B cell (primary cell): ENCODE measurements around the gene CD86. TPM values are rescaled to one million over a fixed set of nuclear protein-coding genes. Genes with fewer than 3 reads are reported as not detected.

Experiments
- ATAC-seq: fragments of 200-7000 bp; cut with Tn5 transposase; one replicate; pipeline ENCODE4 v1.10.0; 2021; ENCODE audit warnings: low read depth, mild to moderate bottlenecking, moderate number of reproducible peaks, moderate library complexity
- CTCF ChIA-PET: fragments of 350-600 bp; sonication (Branson Sonifier 250); formaldehyde crosslinking; loops from one replicate; lab custom pipeline; 2021; ENCODE audit warnings: antibody characterized with exemption, inconsistent platforms; lab: Charles Lee
- POLR2A ChIA-PET: fragments of 350-600 bp; sonication (Branson Sonifier 250); formaldehyde crosslinking; loops from one replicate; lab custom pipeline; 2021; ENCODE audit warnings: antibody characterized with exemption; lab: Charles Lee
- DNase-seq: peaks from one replicate; pipeline ENCODE4 v3.0.0; 2013
- H2AFZ ChIP-seq: 2 replicates; pipeline ENCODE4 v1.6.1; 2012; ENCODE audit warnings: mild to moderate bottlenecking, low read depth, low read length; ENCODE audit not compliant: insufficient read depth, poor library complexity, severe bottlenecking
- H3K27ac ChIP-seq, 2 donors: 1 replicate in 1 of 2; 2 replicates in 1 of 2; pipeline ENCODE4 v1.5.1; 2012 to 2013; ENCODE audit warnings: low read length in 2 of 2, mild to moderate bottlenecking in 2 of 2, moderate library complexity in 1 of 2
- H3K27me3 ChIP-seq, 4 experiments: fragments of 200-600 bp in 1 of 4; sonication (generic) in 1 of 4; replicated peaks in 1 of 4; 1 replicate in 2 of 4; 2 replicates in 2 of 4; pipeline versions ENCODE4 v1.6.1 to v1.7.0; 2013 to 2016; ENCODE audit warnings: low read length in 3 of 4, mild to moderate bottlenecking in 2 of 4, mixed read lengths in 1 of 4, moderate library complexity in 1 of 4; ENCODE audit not compliant: insufficient read depth in 4 of 4, control insufficient read depth in 3 of 4; ENCODE audit errors: control extremely low read depth in 1 of 4
- H3K36me3 ChIP-seq, 2 experiments: replicated peaks in 1 of 2; 1 replicate in 1 of 2; 2 replicates in 1 of 2; pipeline versions ENCODE4 v1.6.1 to v1.7.1; 2013; ENCODE audit warnings: low read length in 1 of 2; ENCODE audit not compliant: insufficient read depth in 2 of 2, control insufficient read depth in 1 of 2; ENCODE audit errors: control extremely low read depth in 1 of 2, extremely low read depth in 1 of 2
- H3K4me1 ChIP-seq, 2 donors: fragments of 200-600 bp in 1 of 2; sonication (generic) in 1 of 2; 1 replicate in 1 of 2; 2 replicates in 1 of 2; pipeline versions ENCODE4 v1.5.1 to v1.6.1; 2013 to 2017; ENCODE audit warnings: low read length in 2 of 2; ENCODE audit not compliant: control insufficient read depth in 2 of 2, insufficient read depth in 2 of 2
- H3K4me2 ChIP-seq: replicated peaks from 2 replicates; pipeline ENCODE3; 2012; ENCODE audit warnings: mild to moderate bottlenecking, low read depth, low read length; ENCODE audit not compliant: poor library complexity, severe bottlenecking
- H3K4me3 ChIP-seq, 5 experiments: fragments of 200-600 bp in 1 of 5; sonication (generic) in 1 of 5; 1 replicate in 3 of 5; 2 replicates in 2 of 5; pipeline versions ENCODE4 v1.5.1 to v1.7.0; 2011 to 2016; ENCODE audit warnings: low read length in 4 of 5, mild to moderate bottlenecking in 4 of 5, low read depth in 2 of 5, control low read depth in 1 of 5, moderate library complexity in 1 of 5; ENCODE audit not compliant: insufficient read depth in 1 of 5; ENCODE audit errors: control extremely low read depth in 1 of 5, extremely low read depth in 1 of 5
- H3K79me2 ChIP-seq: fragments of 200-600 bp; sonication (generic); one replicate; pipeline ENCODE4 v1.6.0; 2016; ENCODE audit warnings: low read length; ENCODE audit not compliant: control insufficient read depth, insufficient read depth
- H3K9ac ChIP-seq: fragments of 200-600 bp; sonication (generic); 2 replicates; pipeline ENCODE4 v1.6.1; 2017; ENCODE audit warnings: mild to moderate bottlenecking, low read length, moderate library complexity
- H3K9me3 ChIP-seq, 3 donors: one replicate each; pipeline versions ENCODE4 v1.6.1 to v1.7.1; 2013; ENCODE audit warnings: low read length in 2 of 3; ENCODE audit not compliant: control insufficient read depth in 2 of 3, insufficient read depth in 1 of 3; ENCODE audit errors: control extremely low read depth in 1 of 3
- H4K20me1 ChIP-seq: 2 replicates; pipeline ENCODE4 v1.6.0; 2012; ENCODE audit warnings: mild to moderate bottlenecking, low read length; ENCODE audit not compliant: insufficient read depth, control insufficient read depth, poor library complexity, severe bottlenecking
- H3K27ac Mint-ChIP-seq: one replicate; pipeline ENCODE4 v1.8.0; 2021; ENCODE audit warnings: mixed read lengths
- H3K27me3 Mint-ChIP-seq: one replicate; pipeline ENCODE4 v1.8.0; 2021; ENCODE audit warnings: mixed read lengths
- H3K4me1 Mint-ChIP-seq: one replicate; pipeline ENCODE4 v1.8.0; 2021; ENCODE audit warnings: mixed read lengths
- H3K4me3 Mint-ChIP-seq: one replicate; pipeline ENCODE4 v1.8.0; 2021; ENCODE audit warnings: mixed read lengths
- H3K9me3 Mint-ChIP-seq: one replicate; pipeline ENCODE4 v1.8.0; 2022; ENCODE audit warnings: mixed read lengths; ENCODE audit not compliant: insufficient read depth
- EZH2 ChIP-seq: IDR thresholded peaks from 2 replicates; pipeline ENCODE4 v1.6.1; 2012; ENCODE audit warnings: borderline replicate concordance, low read depth, mild to moderate bottlenecking, moderate library complexity, low read length; ENCODE audit not compliant: insufficient read depth, poor library complexity, severe bottlenecking
- WGBS: methylation state at CpG from one replicate; pipeline ENCODE4 v1.1.5; 2013; ENCODE audit warnings: missing lambda C conversion rate; ENCODE audit not compliant: insufficient coverage; 5-methylcytosine and 5-hydroxymethylcytosine counted together
- intact Hi-C: fragments of 100-400 bp; cut with micrococcal nuclease; formaldehyde crosslinking; loops from one replicate; pipeline ENCODE4 v1.10.0; 2022
- polyA plus RNA-seq: library from polyadenylated mRNA; depleted of rRNA; stranded (reverse); fragments of >200 nt; gene quantifications from 2 replicates; pipeline ENCODE4 v1.2.3, GENCODE V29; 2012
- total RNA-seq, 2 donors: library from RNA; stranded (reverse); fragments of 120-200 nt in 1 of 2; gene quantifications; 1 replicate in 1 of 2; 2 replicates in 1 of 2; pipeline versions ENCODE4 v1.2.3 to v1.2.4, GENCODE V29; 2013 to 2022
- TF ChIP-seq, protein P1 (sequence below): fragments of 200-600 bp; IDR thresholded peaks from one replicate; pipeline ENCODE4 v1.8.0; 2022; ENCODE audit warnings: antibody characterized with exemption, mild to moderate bottlenecking

The CD86 gene
- total and polyA plus RNA-seq, 2 donors (not counting 1 experiment from before 2014, with no cell fraction given) = 31.5 to 38.2 TPM

DNA sequence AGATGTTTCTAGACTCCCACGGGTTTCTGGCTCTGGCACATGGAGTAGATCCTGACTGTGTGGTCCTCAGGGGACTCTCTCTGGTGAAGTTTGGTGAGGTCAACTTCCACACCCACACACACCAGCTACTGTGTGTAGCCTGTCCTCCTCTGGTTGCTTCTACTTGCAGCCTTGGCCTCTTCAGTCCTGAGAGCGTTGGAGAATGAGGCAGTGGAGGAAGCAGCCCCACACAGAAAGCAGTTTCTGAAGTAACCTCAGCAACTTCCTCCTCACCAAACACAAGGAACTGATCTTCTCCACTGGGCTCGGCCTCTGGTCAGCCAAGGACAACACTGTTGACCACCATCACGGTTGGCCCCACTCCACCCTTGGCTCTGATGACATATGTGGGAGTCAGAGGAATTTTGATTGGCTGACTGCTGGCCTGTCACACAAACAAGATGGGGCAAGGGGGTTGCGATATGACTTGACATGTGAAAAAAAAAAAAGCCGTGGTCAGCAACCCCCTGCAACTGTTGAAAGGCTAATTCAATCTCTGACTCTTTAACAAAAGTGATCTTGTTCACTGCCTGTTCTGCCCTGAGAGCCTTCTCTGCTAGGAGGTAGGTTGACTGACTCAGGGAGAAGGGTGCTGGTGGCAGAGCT lies 19.6 kb downstream of the CD86 start:
- no peaks in the 10 kb centered on the region for H3K9me3 ChIP-seq
- DNase-seq = peak; percentile 51
- Mint-ChIP-seq H3K4me3 (peak overlapping the region; percentile 55), H3K27me3 (no peaks in the 10 kb centered on the region), H3K9me3 (no peaks in the 10 kb centered on the region), H3K4me1 (peaks cover 74% of the 10 kb centered on the region), H3K27ac (peak overlapping the region; percentile 81)
- CTCF ChIA-PET = interaction anchor here (1.2 to 1.8 kb wide), 6 partner anchors 17 to 79 kb away, joined by 3 to 6 read pairs (median 3); partner anchors contain the start of gene CD86
- H3K27me3 ChIP-seq = no peaks in the 10 kb centered on the region
- intact Hi-C loops = no loop called here
- peak overlapping the region in 1 of 5 experiments; percentile 33 for H3K4me3 ChIP-seq
- peak overlapping the region; percentile 82 for H3K4me2 ChIP-seq
- H3K4me1 ChIP-seq = peaks cover 52 to 65% of the 10 kb centered on the region in 2 donors
- no peaks in the 10 kb centered on the region for H3K36me3 ChIP-seq
- POLR2A ChIA-PET = interaction anchor here (0.5 to 1.7 kb wide), 4 partner anchors 9 to 47 kb away, joined by 3 to 4 read pairs (median 4); partner anchors contain the start of gene CD86
- no CpG with 5 or more reads among the region's 6 CpGs for WGBS
- peak overlapping the region; percentile 64 to 81 for H3K27ac ChIP-seq
- H4K20me1 ChIP-seq = no peaks in the 10 kb centered on the region
- ATAC-seq = peak; percentile 18
- peak overlapping the region; percentile 52 for H2AFZ ChIP-seq
- H3K79me2 ChIP-seq = peaks cover 46% of the 10 kb centered on the region
- TF ChIP-seq, protein P1, sequence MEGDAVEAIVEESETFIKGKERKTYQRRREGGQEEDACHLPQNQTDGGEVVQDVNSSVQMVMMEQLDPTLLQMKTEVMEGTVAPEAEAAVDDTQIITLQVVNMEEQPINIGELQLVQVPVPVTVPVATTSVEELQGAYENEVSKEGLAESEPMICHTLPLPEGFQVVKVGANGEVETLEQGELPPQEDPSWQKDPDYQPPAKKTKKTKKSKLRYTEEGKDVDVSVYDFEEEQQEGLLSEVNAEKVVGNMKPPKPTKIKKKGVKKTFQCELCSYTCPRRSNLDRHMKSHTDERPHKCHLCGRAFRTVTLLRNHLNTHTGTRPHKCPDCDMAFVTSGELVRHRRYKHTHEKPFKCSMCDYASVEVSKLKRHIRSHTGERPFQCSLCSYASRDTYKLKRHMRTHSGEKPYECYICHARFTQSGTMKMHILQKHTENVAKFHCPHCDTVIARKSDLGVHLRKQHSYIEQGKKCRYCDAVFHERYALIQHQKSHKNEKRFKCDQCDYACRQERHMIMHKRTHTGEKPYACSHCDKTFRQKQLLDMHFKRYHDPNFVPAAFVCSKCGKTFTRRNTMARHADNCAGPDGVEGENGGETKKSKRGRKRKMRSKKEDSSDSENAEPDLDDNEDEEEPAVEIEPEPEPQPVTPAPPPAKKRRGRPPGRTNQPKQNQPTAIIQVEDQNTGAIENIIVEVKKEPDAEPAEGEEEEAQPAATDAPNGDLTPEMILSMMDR = no peak
- TF ChIP-seq EZH2 = no peak
- peak overlapping the region; percentile 34 for H3K9ac ChIP-seq
